H1 (cell line): ENCODE measurements around the gene NLRP6. TPM values are rescaled to one million over a fixed set of nuclear protein-coding genes. Genes with fewer than 3 reads are reported as not detected.

Experiments used
- CHD7 ChIP-seq: fragments of 300-600 bp; sonication (generic); IDR thresholded peaks from 2 replicates; pipeline ENCODE4 v1.7.1; 2012; ENCODE audit warnings: low read length, moderate library complexity, mild to moderate bottlenecking, inconsistent platforms; ENCODE audit not compliant: insufficient replicate concordance
- E2F6 ChIP-seq: IDR thresholded peaks from 2 replicates; pipeline ENCODE4 v1.6.1; 2012; ENCODE audit warnings: inconsistent platforms
- EGR1 ChIP-seq: IDR thresholded peaks from 2 replicates; pipeline ENCODE4 v1.6.1; 2011; ENCODE audit warnings: low read depth, low read length, borderline replicate concordance
- EZH2 ChIP-seq: fragments of 200-600 bp; sonication (generic); IDR thresholded peaks from 2 replicates; pipeline ENCODE4 v1.7.1; 2012; ENCODE audit warnings: low read depth, mild to moderate bottlenecking, moderate library complexity, low read length, inconsistent platforms; ENCODE audit not compliant: severe bottlenecking
- RFX5 ChIP-seq: IDR thresholded peaks from 2 replicates; pipeline ENCODE4 v1.6.1; 2011; ENCODE audit warnings: low read depth, low read length, improper control_type of control experiment, borderline replicate concordance
- RNF2 ChIP-seq: fragments of 200-900, 300-1000 bp; sonication (generic); IDR thresholded peaks from 2 replicates; pipeline ENCODE4 v1.7.1; 2016; ENCODE audit warnings: borderline replicate concordance, low read depth, mild to moderate bottlenecking, antibody characterized with exemption, low read length; ENCODE audit not compliant: poor library complexity, severe bottlenecking; ENCODE audit errors: missing control alignments
- polyA plus RNA-seq, 7 experiments: library from polyadenylated mRNA; depleted of rRNA in 3 of 7; stranded (reverse) in 5 of 7; unstranded in 2 of 7; fragments of >200 nt in 5 of 7; fragments of 200-250 nt in 2 of 7; gene quantifications; 1 replicate in 5 of 7; 2 replicates in 1 of 7; 4 replicates in 1 of 7; pipeline versions ENCODE4 v1.2.1 to v1.2.3, GENCODE V29; 2011 to 2013; ENCODE audit warnings: missing spikeins in 2 of 7, mixed read lengths in 2 of 7
- total RNA-seq: library from RNA; stranded (reverse); fragmentation: NEBNext Ultra II Directional; extraction: Animal tissue kit (Norgen Biotek cat#: 25700); gene quantifications from 2 replicates; pipeline ENCODE4 v1.2.1, GENCODE V29; 2021

Gene NLRP6
- total and polyA plus RNA-seq, 2 of the 8 experiments (the other 6 are each of a cell fraction or from before 2014, with no cell fraction given) = not detected

GRCh38 chr11:327581-327923, 49.3 kb downstream of the NLRP6 start (continued):
- TF ChIP-seq CHD7 (no peak), RNF2 (no peak), EGR1 (no peak), EZH2 (no peak), RFX5 (no peak), E2F6 (no peak)
- TF ChIP-seq, all 59 proteins: peak for 0
